CD14-positive monocyte (primary cell): ENCODE results near the gene MYO3B. TPM values are rescaled to one million over a fixed set of nuclear protein-coding genes. Genes with fewer than 3 reads are reported as not detected.

Source experiments
- DNase-seq, 3 donors: peaks; one replicate each; pipeline ENCODE4 v3.0.0-alpha.2; 2011 to 2022
- H2AFZ ChIP-seq: 2 replicates; pipeline ENCODE4 v1.6.0; 2012; ENCODE audit warnings: mild to moderate bottlenecking, low read depth, low read length, inconsistent platforms; ENCODE audit not compliant: insufficient read depth, poor library complexity, severe bottlenecking
- H3K27ac ChIP-seq, 2 donors: 1 replicate in 1 of 2; 2 replicates in 1 of 2; pipeline ENCODE4 v1.5.1; 2012 to 2013; ENCODE audit warnings: low read length in 2 of 2, control low read depth in 1 of 2, inconsistent platforms in 1 of 2, low read depth in 1 of 2, mild to moderate bottlenecking in 1 of 2
- H3K27me3 ChIP-seq, 2 donors: one replicate each; pipeline versions ENCODE4 v1.6.0 to v1.6.1; 2011 to 2013; ENCODE audit warnings: low read length in 2 of 2; ENCODE audit not compliant: control insufficient read depth in 2 of 2, insufficient read depth in 2 of 2
- H3K36me3 ChIP-seq, 2 donors: replicated peaks in 1 of 2; 1 replicate in 1 of 2; 2 replicates in 1 of 2; pipeline versions ENCODE4 v1.5.1 to v1.6.1; 2012 to 2013; ENCODE audit warnings: low read length in 2 of 2, control low read depth in 1 of 2, inconsistent platforms in 1 of 2, mild to moderate bottlenecking in 1 of 2; ENCODE audit not compliant: insufficient read depth in 2 of 2, control insufficient read depth in 1 of 2
- H3K4me1 ChIP-seq, 2 donors: 1 replicate in 1 of 2; 2 replicates in 1 of 2; pipeline versions ENCODE4 v1.5.1 to v1.6.1; 2012 to 2013; ENCODE audit warnings: low read length in 2 of 2, control low read depth in 1 of 2, inconsistent platforms in 1 of 2, mild to moderate bottlenecking in 1 of 2, moderate library complexity in 1 of 2; ENCODE audit not compliant: insufficient read depth in 2 of 2, control insufficient read depth in 1 of 2
- H3K4me2 ChIP-seq: replicated peaks from 2 replicates; pipeline ENCODE3; 2012; ENCODE audit warnings: low read length, moderate library complexity, mild to moderate bottlenecking; ENCODE audit not compliant: poor library complexity, severe bottlenecking; ENCODE audit errors: extremely low read depth
- H3K4me3 ChIP-seq, 3 experiments: fragments of 200-600 bp in 1 of 3; sonication (generic) in 1 of 3; replicated peaks in 1 of 3; 1 replicate in 2 of 3; 2 replicates in 1 of 3; pipeline ENCODE4 v1.5.1; 2011 to 2013; ENCODE audit warnings: low read length in 3 of 3, mild to moderate bottlenecking in 3 of 3, control low read depth in 2 of 3, low read depth in 2 of 3, inconsistent platforms in 1 of 3, moderate library complexity in 1 of 3
- H3K79me2 ChIP-seq: 2 replicates; pipeline ENCODE4 v1.6.0; 2012; ENCODE audit warnings: mild to moderate bottlenecking, control low read depth, inconsistent platforms, low read length, moderate library complexity; ENCODE audit not compliant: insufficient read depth
- H3K9ac ChIP-seq: 2 replicates; pipeline ENCODE4 v1.6.0; 2017; ENCODE audit warnings: low read length, mild to moderate bottlenecking; ENCODE audit not compliant: insufficient read depth, poor library complexity, severe bottlenecking
- H3K9me3 ChIP-seq, 2 donors: replicated peaks in 1 of 2; 1 replicate in 1 of 2; 2 replicates in 1 of 2; pipeline versions ENCODE4 v1.5.1 to v1.6.1; 2012 to 2013; ENCODE audit warnings: low read length in 2 of 2, control low read depth in 1 of 2; ENCODE audit not compliant: control insufficient read depth in 1 of 2, insufficient read depth in 1 of 2
- H4K20me1 ChIP-seq: 2 replicates; pipeline ENCODE4 v1.6.0; 2012; ENCODE audit warnings: mild to moderate bottlenecking, low read length, control low read depth, moderate library complexity; ENCODE audit not compliant: insufficient read depth
- H3K27ac Mint-ChIP-seq, 7 donors: one replicate each; pipeline ENCODE4 v1.8.0; 2020; ENCODE audit warnings: mild to moderate bottlenecking in 7 of 7, mixed read lengths in 7 of 7, moderate library complexity in 6 of 7, inconsistent platforms in 2 of 7
- H3K27me3 Mint-ChIP-seq, 3 donors: one replicate each; pipeline ENCODE4 v1.8.0; 2021 to 2022; ENCODE audit warnings: low read depth in 3 of 3, mild to moderate bottlenecking in 3 of 3, mixed read lengths in 3 of 3, moderate library complexity in 3 of 3, inconsistent platforms in 1 of 3
- H3K36me3 Mint-ChIP-seq, 2 donors: one replicate each; pipeline ENCODE4 v1.8.0; 2020; ENCODE audit warnings: mixed read lengths in 2 of 2, inconsistent platforms in 1 of 2, mild to moderate bottlenecking in 1 of 2
- H3K4me1 Mint-ChIP-seq: one replicate; pipeline ENCODE4 v1.8.0; 2020; ENCODE audit warnings: mild to moderate bottlenecking, mixed read lengths
- H3K4me3 Mint-ChIP-seq, 2 donors: one replicate each; pipeline ENCODE4 v1.8.0; 2020; ENCODE audit warnings: mild to moderate bottlenecking in 2 of 2, mixed read lengths in 2 of 2, moderate library complexity in 1 of 2
- H3K9me3 Mint-ChIP-seq, 7 donors: one replicate each; pipeline ENCODE4 v1.8.0; 2020 to 2022; ENCODE audit warnings: mixed read lengths in 7 of 7, mild to moderate bottlenecking in 6 of 7, moderate library complexity in 6 of 7, inconsistent platforms in 2 of 7
- WGBS: methylation state at CpG from one replicate; pipeline ENCODE4 v1.1.5; 2013; ENCODE audit warnings: missing lambda C conversion rate; ENCODE audit not compliant: insufficient coverage; 5-methylcytosine and 5-hydroxymethylcytosine counted together
- intact Hi-C, 2 donors: fragments of 100-400 bp; cut with micrococcal nuclease; formaldehyde crosslinking; loops; one replicate each; pipeline versions ENCODE4 v1.15.0 to v1.15.1; 2023
- polyA plus RNA-seq, 3 donors: library from polyadenylated mRNA; depleted of rRNA in 1 of 3; unstranded in 2 of 3; stranded (reverse) in 1 of 3; fragments of 300-500 nt in 2 of 3; fragments of >200 nt in 1 of 3; fragmentation: Illumina TruSeq in 2 of 3; gene quantifications; 1 replicate in 2 of 3; 2 replicates in 1 of 3; pipeline ENCODE4 v1.2.3, GENCODE V29; 2012 to 2021
- TF ChIP-seq, protein P1 (sequence below): fragments of 200-600 bp; IDR thresholded peaks from one replicate; pipeline ENCODE4 v1.8.0; 2022; ENCODE audit warnings: antibody characterized with exemption, mild to moderate bottlenecking

The MYO3B gene
- polyA plus RNA-seq, 3 donors, result not detected

DNA sequence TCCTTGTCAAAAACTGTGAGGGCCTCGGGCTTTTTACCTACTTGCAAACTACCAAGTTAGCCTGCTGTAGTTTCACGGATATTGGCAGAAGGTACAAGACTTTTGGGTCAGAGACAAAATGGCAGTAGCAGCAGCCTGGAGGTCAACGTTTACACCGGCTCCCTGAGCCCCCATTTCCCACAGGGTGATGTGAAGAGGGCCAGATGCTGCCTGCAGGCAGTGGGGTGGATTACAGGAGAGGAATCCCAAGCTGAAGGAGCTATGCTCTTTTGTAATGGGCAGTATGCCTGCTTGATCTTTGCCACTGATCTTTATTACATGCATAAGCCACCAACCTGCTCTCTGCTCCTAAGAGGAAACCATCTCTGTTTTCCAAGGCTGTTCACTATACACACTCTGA is 507.6 kb downstream of the MYO3B start:
- TF ChIP-seq, protein P1, sequence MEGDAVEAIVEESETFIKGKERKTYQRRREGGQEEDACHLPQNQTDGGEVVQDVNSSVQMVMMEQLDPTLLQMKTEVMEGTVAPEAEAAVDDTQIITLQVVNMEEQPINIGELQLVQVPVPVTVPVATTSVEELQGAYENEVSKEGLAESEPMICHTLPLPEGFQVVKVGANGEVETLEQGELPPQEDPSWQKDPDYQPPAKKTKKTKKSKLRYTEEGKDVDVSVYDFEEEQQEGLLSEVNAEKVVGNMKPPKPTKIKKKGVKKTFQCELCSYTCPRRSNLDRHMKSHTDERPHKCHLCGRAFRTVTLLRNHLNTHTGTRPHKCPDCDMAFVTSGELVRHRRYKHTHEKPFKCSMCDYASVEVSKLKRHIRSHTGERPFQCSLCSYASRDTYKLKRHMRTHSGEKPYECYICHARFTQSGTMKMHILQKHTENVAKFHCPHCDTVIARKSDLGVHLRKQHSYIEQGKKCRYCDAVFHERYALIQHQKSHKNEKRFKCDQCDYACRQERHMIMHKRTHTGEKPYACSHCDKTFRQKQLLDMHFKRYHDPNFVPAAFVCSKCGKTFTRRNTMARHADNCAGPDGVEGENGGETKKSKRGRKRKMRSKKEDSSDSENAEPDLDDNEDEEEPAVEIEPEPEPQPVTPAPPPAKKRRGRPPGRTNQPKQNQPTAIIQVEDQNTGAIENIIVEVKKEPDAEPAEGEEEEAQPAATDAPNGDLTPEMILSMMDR, result no peak
- Histone ChIP-seq H3K9me3 (no peaks in the 10 kb centered on the region), H4K20me1 (no peaks in the 10 kb centered on the region), H3K27me3 (no peaks in the 10 kb centered on the region), H3K4me2 (no peak overlapping the region), H2AFZ (no peak overlapping the region), H3K79me2 (no peaks in the 10 kb centered on the region), H3K36me3 (no peaks in the 10 kb centered on the region), H3K4me1 (no peaks in the 10 kb centered on the region), H3K9ac (no peak overlapping the region), H3K4me3 (no peak overlapping the region), H3K27ac (no peak overlapping the region)
- Mint-ChIP-seq H3K27ac (no peak overlapping the region), H3K4me3 (no peak overlapping the region), H3K9me3 (no peaks in the 10 kb centered on the region), H3K36me3 (no peaks in the 10 kb centered on the region), H3K27me3 (peaks cover 6 to 20% (median 12%) of the 10 kb centered on the region in 3 donors), H3K4me1 (no peaks in the 10 kb centered on the region)
- intact Hi-C loops, result no loop called here
- no peak for DNase-seq
- 100% methylated on average over 2 of the region's 4 CpGs for WGBS

DNA sequence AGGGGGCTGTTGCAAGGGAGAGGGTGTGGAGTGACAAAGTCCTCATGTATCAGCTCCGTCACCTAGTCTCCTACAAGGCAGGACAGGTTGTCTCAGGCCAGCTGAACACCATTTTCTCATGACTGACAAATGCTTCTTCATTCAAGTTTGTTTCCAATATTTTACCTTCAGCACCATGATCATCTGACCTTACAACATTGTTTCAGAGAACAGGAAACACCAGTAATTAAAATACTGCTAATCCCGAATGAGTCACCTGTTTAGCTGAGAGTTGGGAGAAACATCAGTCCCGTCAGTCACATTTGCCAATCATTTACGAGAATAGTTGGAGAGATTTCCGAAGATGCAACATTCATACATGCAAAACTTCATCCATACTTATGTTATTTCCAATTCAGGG is 511.5 kb downstream of the MYO3B start:
- no peaks in the 10 kb centered on the region for H3K9me3 Mint-ChIP-seq
- no peak overlapping the region for H3K4me3 Mint-ChIP-seq
- TF ChIP-seq, protein P1, result no peak
- no peaks in the 10 kb centered on the region for H3K9me3 ChIP-seq
- H3K27me3 Mint-ChIP-seq, result peaks cover 8 to 25% (median 10%) of the 10 kb centered on the region in 3 donors
- no peaks in the 10 kb centered on the region for H3K4me1 Mint-ChIP-seq
- intact Hi-C loops, result no loop called here
- no peaks in the 10 kb centered on the region for H3K36me3 Mint-ChIP-seq
- no peak overlapping the region for H3K27ac Mint-ChIP-seq
- DNase-seq, result no peak
- no peaks in the 10 kb centered on the region for H3K79me2 ChIP-seq
- no peaks in the 10 kb centered on the region for H4K20me1 ChIP-seq
- no peaks in the 10 kb centered on the region for H3K27me3 ChIP-seq
- H3K9ac ChIP-seq, result no peak overlapping the region
- H3K4me1 ChIP-seq, result no peaks in the 10 kb centered on the region
- H3K4me3 ChIP-seq, result no peak overlapping the region
- no peak overlapping the region for H3K4me2 ChIP-seq
- H3K27ac ChIP-seq, result no peak overlapping the region
- no peaks in the 10 kb centered on the region for H3K36me3 ChIP-seq
- 100% methylated on average over 1 of the region's 5 CpGs for WGBS
- no peak overlapping the region for H2AFZ ChIP-seq
